ENCODE results near the gene PTCD1. TPM values are rescaled to one million over a fixed set of nuclear protein-coding genes. Genes with fewer than 3 reads are reported as not detected.

The PTCD1 gene
- total and polyA plus RNA-seq, 2 of the 8 experiments (the other 6 are each of a cell fraction or from before 2014, with no cell fraction given) = 7.5 to 7.6 TPM

- FAIRE-seq (no peak), DNase-seq (ENCODE audit: low read depth in 1 of 2, low spot score in 2 of 2) (no peak)
- no peaks in the 10 kb centered on the region for H3K79me1 ChIP-seq (ENCODE audit: low read depth, low read length)
- H4K91ac ChIP-seq (replicated peaks; ENCODE audit: insufficient read length, low read length) = no peak overlapping the region
- peaks cover 12 to 23% of the 10 kb centered on the region in 2 experiments for H4K20me1 ChIP-seq (replicated peaks in 1 of 2; ENCODE audit: control insufficient read depth in 1 of 2, insufficient read depth in 2 of 2, low read length in 2 of 2)
- H3K36me3 ChIP-seq (ENCODE audit: control insufficient read depth in 2 of 4, insufficient read depth in 4 of 4, low read length in 3 of 4) = peaks cover 52 to 81% (median 77%) of the 10 kb centered on the region in 4 experiments
- H3K4me1 ChIP-seq (replicated peaks in 1 of 4; ENCODE audit: control insufficient read depth in 3 of 4, insufficient read depth in 4 of 4, low read length in 3 of 4) = no peaks in the 10 kb centered on the region
- no peak overlapping the region for H4K8ac ChIP-seq (ENCODE audit: extremely low read depth, insufficient read depth, low read length)
- H3K14ac ChIP-seq (ENCODE audit: insufficient read length) = no peak overlapping the region
- 93% methylated on average over 5 of the region's 5 CpGs; no CpG with 5 or more reads in 1 of the 2 experiments for WGBS, 2 experiments (ENCODE audit: extremely low coverage in 1 of 2, insufficient coverage in 1 of 2, insufficient read length in 1 of 2, insufficient replicate concordance in 2 of 2, low coverage in 1 of 2, low lambda C conversion rate in 2 of 2, missing lambda C conversion rate in 1 of 2)
- CTCF ChIA-PET (ENCODE audit: partially characterized antibody) = interaction anchor here (0.8 to 1.4 kb wide), 4 partner anchors 10 to 402 kb away, joined by 3 to 6 read pairs (median 3); no protein-coding TSS in a partner anchor
- no peaks in the 10 kb centered on the region for H3K9me3 ChIP-seq (ENCODE audit: insufficient read depth in 2 of 2, low read depth in 1 of 2, low read length in 1 of 2)
- H4K5ac ChIP-seq (ENCODE audit: insufficient read length, low read depth, low read length) = no peak overlapping the region
- no peaks in the 10 kb centered on the region for H3K79me2 ChIP-seq (ENCODE audit: control insufficient read depth in 1 of 2, insufficient read depth in 2 of 2, low read length in 2 of 2)
- H3K23ac ChIP-seq (ENCODE audit: insufficient read length) = no peak overlapping the region
- no peak overlapping the region for H2BK12ac ChIP-seq (ENCODE audit: low read depth, low read length)
- no peak overlapping the region for H2BK20ac ChIP-seq (ENCODE audit: low read length)
- no peak overlapping the region for H2BK120ac ChIP-seq (replicated peaks; ENCODE audit: low read depth, low read length)
- POLR2A ChIA-PET (ENCODE audit: partially characterized antibody) = interaction anchor here (0.7 to 7.3 kb wide), 10 partner anchors 9 to 80 kb away, joined by 3 to 100 read pairs (median 4); partner anchors contain the start of genes ATP5MF, BUD31, CPSF4 and PTCD1
- no peak overlapping the region for H2AK5ac ChIP-seq (ENCODE audit: low read depth, low read length)
- no peak overlapping the region for H3K27ac ChIP-seq (ENCODE audit: low read depth, low read length)
- no peak overlapping the region for H3K4me3 ChIP-seq (ENCODE audit: extremely low read depth in 1 of 4, insufficient read depth in 2 of 4, low read depth in 3 of 4, low read length in 4 of 4)
- H3K27me3 ChIP-seq (replicated peaks in 1 of 4; ENCODE audit: control insufficient read depth in 3 of 4, extremely low read depth in 1 of 4, insufficient read depth in 3 of 4, low read length in 3 of 4) = no peaks in the 10 kb centered on the region; a peak in 1 of 7 replicates
- no peak overlapping the region for H3K4me2 ChIP-seq (ENCODE audit: insufficient read depth in 1 of 2, low read depth in 2 of 2, low read length in 2 of 2)
- no peak overlapping the region for H3K56ac ChIP-seq (replicated peaks; ENCODE audit: insufficient read length, low read depth, low read length)
- H3K23me2 ChIP-seq (ENCODE audit: low read depth, low read length) = no peaks in the 10 kb centered on the region
- H2AFZ ChIP-seq (ENCODE audit: low read length) = no peak overlapping the region
- H3K4ac ChIP-seq (replicated peaks; ENCODE audit: insufficient read length, low read depth, low read length) = no peak overlapping the region
- no peak overlapping the region; the same call in 1 of the 2 replicates for H2BK5ac ChIP-seq (ENCODE audit: low read depth, low read length)
- no peak overlapping the region for H3K9ac ChIP-seq (replicated peaks in 1 of 4; ENCODE audit: extremely low read depth in 1 of 4, low read depth in 3 of 4, low read length in 3 of 4)
- TF ChIP-seq CTBP2 (IDR thresholded peaks at IDR 0.05; ENCODE audit: borderline replicate concordance, insufficient read depth, insufficient read length, low read length) (no peak), POLR2A (IDR thresholded peaks at IDR 0.05; ENCODE audit: control extremely low read depth in 1 of 2, low read depth in 2 of 2, low read length in 2 of 2) (0 out of 3 replicates have a peak, but pooled peaks of 1 of the 2 experiments have one; percentile 6), SP1 (IDR thresholded peaks at IDR 0.05; ENCODE audit: low read depth, low read length) (no peak)
- TF ChIP-seq, protein P1, sequence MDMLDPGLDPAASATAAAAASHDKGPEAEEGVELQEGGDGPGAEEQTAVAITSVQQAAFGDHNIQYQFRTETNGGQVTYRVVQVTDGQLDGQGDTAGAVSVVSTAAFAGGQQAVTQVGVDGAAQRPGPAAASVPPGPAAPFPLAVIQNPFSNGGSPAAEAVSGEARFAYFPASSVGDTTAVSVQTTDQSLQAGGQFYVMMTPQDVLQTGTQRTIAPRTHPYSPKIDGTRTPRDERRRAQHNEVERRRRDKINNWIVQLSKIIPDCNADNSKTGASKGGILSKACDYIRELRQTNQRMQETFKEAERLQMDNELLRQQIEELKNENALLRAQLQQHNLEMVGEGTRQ (IDR thresholded peaks at IDR 0.05; ENCODE audit: low read length) = no peak
- H2BK15ac ChIP-seq (ENCODE audit: low read length) = no peak overlapping the region
- no peak overlapping the region for H3K18ac ChIP-seq (ENCODE audit: extremely low read depth, low read length)
Observed at GRCh38 chr7:99449326-99449725, 10.7 kb upstream of the PTCD1 start.
